ENCODE results near the gene NAA40.

Gene NAA40

DNA sequence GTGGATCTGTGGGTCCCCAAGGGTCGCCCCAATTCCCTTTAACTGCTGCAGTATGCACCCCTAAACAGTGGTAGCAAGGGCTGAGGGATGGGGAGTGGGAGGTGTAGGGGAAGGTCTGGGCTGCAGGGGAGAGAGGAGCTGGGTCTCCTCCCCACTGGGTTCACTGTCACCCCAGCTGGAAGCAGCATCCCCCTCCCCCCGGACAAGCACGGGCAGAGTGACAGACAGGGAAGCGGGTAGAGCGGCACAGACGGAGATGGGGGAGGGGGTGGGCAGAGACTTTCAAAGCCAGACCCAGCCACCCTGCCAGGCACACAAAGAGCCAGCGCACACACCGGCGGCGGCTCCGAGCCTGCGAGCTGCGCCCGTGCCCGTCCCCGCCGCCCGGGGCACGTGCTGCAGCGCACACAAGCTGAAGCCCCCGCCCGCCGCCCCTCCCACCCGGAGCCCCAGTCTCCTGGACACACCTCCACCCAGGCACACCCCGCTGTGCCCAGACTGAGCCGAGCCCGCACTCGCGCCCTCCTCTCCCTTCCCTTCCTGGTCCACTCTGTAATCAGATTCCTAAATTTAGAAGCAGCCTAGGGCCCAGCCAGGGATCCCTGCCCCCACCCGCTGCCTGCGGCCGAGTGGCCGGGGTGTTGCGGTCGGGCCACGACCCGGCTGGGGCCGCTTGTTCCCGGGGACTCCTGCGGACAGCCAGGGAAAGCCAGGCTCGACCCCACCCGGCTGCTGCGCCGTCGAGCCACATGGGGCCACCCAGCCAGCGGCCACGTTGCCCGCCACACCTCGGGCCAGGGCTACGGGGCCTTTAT lies 20.9 kb upstream of the NAA40 start:
- DNase-seq (ENCODE audit: low read depth), result peak; percentile 51
- TF ChIP-seq, protein P1, sequence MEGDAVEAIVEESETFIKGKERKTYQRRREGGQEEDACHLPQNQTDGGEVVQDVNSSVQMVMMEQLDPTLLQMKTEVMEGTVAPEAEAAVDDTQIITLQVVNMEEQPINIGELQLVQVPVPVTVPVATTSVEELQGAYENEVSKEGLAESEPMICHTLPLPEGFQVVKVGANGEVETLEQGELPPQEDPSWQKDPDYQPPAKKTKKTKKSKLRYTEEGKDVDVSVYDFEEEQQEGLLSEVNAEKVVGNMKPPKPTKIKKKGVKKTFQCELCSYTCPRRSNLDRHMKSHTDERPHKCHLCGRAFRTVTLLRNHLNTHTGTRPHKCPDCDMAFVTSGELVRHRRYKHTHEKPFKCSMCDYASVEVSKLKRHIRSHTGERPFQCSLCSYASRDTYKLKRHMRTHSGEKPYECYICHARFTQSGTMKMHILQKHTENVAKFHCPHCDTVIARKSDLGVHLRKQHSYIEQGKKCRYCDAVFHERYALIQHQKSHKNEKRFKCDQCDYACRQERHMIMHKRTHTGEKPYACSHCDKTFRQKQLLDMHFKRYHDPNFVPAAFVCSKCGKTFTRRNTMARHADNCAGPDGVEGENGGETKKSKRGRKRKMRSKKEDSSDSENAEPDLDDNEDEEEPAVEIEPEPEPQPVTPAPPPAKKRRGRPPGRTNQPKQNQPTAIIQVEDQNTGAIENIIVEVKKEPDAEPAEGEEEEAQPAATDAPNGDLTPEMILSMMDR (conservative IDR thresholded peaks at IDR 0.05; ENCODE audit: low read length), result no peak
- peak overlapping the region; percentile 65 for H3K4me3 ChIP-seq (ENCODE audit: low read length)

DNA sequence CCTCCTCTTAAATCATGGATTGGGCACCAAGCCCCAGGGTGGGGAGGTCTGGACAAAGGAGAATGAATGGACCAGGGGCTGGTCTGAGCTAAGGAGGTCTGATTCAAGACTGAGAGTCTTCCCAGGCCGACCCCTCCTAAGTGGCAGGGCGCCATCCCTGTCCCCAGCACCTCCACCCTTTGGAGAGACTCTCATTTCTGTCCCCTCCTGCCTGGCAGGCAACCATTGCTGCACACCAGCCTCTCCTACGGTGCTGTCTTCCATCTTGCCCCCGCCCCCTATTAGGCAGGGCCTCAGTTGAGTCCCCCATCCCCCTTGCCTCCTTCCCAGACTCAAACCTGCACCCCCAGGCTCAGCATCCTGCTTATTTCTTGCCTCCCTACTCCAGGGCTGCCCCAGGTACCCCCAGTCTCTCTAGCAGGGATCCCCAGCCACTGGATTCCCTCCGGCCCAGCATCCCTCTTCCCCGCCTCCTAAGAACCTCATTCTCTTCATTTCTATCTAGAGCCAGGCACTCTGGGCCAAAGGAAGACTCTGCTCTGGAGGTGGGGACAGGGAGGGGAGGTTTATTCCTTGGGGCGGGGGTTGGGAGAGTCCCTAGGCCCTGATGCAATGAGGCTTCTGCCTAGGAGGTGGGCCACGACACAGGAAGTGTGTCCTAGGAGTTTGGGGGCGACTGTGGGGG lies 20.2 kb upstream of the NAA40 start:
- TF ChIP-seq, protein P1 (conservative IDR thresholded peaks at IDR 0.05; ENCODE audit: low read length), result no peak
- H3K4me3 ChIP-seq (ENCODE audit: low read length), result no peak overlapping the region; the same call in 1 of the 2 replicates
- DNase-seq (ENCODE audit: low read depth), result peak; percentile 44

DNA sequence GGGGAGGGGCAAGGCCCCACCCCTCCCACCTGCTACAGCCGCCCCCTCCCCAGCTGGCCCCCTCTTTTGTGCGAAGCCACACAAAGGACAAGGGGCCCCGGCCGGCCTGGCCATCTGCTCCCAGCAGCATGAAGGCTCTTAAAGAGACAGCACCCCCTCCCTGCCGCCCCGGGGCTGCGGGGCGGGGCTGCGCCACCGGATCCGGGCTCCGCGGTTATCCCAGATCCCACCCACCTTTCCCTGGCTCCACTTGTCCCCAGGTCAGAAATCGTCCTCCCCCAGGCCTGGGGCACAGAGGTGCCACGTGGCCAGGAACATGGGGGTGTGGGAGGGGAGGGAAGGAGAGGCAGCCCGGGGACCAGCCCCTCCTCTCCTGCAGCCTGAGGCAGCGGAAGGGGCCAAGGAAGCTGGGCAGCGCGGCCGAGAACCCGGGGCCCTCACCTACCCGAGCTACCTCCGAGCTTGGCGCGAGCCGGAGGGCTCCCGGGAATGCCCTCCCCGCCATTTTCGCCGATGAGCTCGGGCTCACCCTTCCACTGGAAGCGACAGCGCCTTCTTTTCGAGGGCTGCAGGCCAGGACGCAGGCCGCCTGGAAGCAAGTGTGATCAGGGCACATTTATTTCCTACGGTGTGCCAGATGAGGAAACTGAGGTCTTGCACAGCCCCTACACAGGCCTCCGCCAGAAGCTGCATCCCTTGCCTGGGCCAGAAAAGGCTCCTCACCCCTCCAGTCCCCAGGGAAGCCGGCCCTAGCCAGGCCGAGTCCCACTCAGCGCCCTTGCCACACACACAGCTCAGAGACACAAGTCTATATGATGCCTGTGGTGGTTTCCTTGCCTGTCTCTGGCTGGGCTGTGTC lies 19.3 kb upstream of the NAA40 start:
- peak overlapping the region; percentile 37 for H3K4me3 ChIP-seq (ENCODE audit: low read length)
- no peak for DNase-seq (ENCODE audit: low read depth)
- TF ChIP-seq, protein P1 (conservative IDR thresholded peaks at IDR 0.05; ENCODE audit: low read length), result no peak

DNA sequence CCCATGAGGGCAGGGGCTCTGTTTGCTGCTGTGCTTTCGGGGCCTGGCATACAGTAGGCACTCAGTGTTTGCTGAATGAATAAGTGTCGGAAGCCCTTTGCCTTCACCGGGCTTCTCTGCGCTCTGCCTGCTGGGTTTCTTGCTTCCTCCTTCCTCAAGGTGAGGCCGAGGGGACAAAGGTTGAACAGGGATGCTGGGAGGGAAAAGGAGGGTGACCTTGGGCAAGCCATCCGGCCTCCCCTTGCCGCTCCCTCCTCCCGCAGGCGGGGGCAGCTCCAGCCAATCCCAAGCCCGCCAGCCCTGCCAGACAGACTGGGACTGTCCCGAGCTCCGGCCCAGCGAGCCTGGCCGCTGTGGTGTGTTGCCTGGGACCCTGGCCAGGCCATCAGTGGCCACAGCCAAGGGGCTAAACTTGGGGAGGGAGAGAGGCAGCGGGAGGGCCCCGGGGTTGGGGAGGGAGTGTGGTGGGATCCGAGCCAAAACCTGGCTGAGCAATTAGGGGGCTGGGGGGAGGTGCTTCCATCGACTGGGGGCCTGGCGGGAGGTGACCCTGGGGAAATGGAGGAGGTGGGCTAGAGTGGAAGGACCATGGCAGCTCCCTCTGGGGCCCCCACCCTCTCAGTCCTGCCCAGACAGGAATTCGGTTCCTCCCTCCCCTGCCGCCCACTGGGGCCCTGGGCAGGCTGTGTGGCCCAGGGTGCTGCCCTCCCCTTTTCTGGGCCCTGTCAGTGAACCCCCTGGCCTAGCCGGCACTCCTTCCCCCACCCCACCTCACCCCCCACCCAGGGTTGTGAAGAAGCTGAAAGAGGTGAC lies 18.5 kb upstream of the NAA40 start:
- DNase-seq (ENCODE audit: low read depth), result peak; percentile 37
- H3K4me3 ChIP-seq (ENCODE audit: low read length), result no peak overlapping the region
- TF ChIP-seq, protein P1 (conservative IDR thresholded peaks at IDR 0.05; ENCODE audit: low read length), result no peak

DNA sequence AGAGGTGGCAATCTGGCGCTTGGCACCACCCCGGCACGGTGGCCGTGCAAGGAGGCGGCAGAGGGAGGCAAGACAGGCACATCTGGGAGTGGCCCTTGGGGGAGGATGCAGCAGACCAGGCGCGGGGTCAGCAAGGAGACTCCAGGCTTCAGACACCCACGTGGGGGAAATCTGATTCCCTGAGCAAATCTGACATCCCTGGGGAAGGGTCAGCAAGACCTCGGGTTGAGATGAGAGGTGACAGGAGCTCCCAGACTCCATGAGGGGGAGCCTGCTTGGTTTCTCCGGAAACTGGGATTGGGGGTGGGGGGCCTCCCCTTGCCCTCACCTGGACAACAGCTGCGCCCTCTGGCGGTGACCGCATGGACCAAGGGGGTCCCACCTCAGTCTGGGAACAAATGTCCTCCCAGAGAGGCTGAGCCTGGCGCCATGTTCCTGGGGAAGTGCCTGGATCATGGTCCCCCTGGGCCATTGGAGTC lies 17.8 kb upstream of the NAA40 start:
- H3K4me3 ChIP-seq (ENCODE audit: low read length), result no peak overlapping the region
- TF ChIP-seq, protein P1 (conservative IDR thresholded peaks at IDR 0.05; ENCODE audit: low read length), result peak; percentile 39
- no peak for DNase-seq (ENCODE audit: low read depth)

DNA sequence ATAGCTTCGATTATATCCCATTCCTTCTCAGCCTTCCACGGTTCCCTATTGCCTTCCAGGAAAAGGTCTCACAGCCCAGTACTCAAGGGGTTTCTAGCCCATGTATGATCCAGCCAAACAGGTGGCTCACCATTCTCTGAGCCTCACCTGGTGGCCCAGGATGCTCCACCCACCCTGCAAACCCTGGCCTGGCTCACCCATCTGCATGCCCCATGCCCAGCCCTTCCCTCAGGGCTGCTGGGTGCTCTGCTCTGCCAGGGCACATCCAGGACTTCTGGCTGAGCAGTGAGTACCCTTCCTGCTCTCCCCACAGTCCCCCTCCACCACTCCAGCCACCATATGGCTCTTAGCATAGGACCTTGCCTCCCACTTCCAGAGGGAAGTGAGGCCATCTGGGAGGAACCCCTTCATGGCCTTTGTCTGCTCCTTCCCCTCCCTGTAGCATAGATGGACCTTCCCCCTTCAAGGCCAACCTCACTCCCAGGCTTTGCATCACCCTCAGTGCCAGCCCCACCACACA lies 16.1 kb upstream of the NAA40 start:
- no peak for DNase-seq (ENCODE audit: low read depth)
- TF ChIP-seq, protein P1 (conservative IDR thresholded peaks at IDR 0.05; ENCODE audit: low read length), result no peak
- no peak overlapping the region for H3K4me3 ChIP-seq (ENCODE audit: low read length)
